Activated naive CD8-positive, alpha-beta T cell (primary cell): ENCODE results near the gene PML.
"Not testable (repeated sequence)": the region's sequence is repeated elsewhere in the genome, so short reads cannot be mapped to it uniquely, and the experiment has no call there.

Experiments
- H3K27ac Mint-ChIP-seq: one replicate; pipeline ENCODE4 v1.8.0; 2021; ENCODE audit warnings: mixed read lengths
- H3K27me3 Mint-ChIP-seq: one replicate; pipeline ENCODE4 v1.8.0; 2021; ENCODE audit warnings: mixed read lengths
- H3K36me3 Mint-ChIP-seq: one replicate; pipeline ENCODE4 v1.8.0; 2021; ENCODE audit warnings: mixed read lengths
- H3K4me1 Mint-ChIP-seq: one replicate; pipeline ENCODE4 v1.8.0; 2021; ENCODE audit warnings: low read depth, mixed read lengths
- H3K4me3 Mint-ChIP-seq: one replicate; pipeline ENCODE4 v1.8.0; 2021; ENCODE audit warnings: mild to moderate bottlenecking, mixed read lengths
- H3K9me3 Mint-ChIP-seq: one replicate; pipeline ENCODE4 v1.8.0; 2021; ENCODE audit warnings: low read depth, mixed read lengths

PML gene

GRCh38 chr15:73969151-73969759, 25.3 kb upstream of the PML start:
- Mint-ChIP-seq H3K9me3 (no peaks in the 10 kb centered on the region), H3K4me3 (no peak overlapping the region), H3K27me3 (no peaks in the 10 kb centered on the region), H3K36me3 (no peaks in the 10 kb centered on the region), H3K4me1 (peaks cover 29% of the 10 kb centered on the region), H3K27ac (no peak overlapping the region)

- peaks cover 26% of the 10 kb centered on the region for H3K4me1 Mint-ChIP-seq
- no peaks in the 10 kb centered on the region for H3K9me3 Mint-ChIP-seq
- no peak overlapping the region for H3K27ac Mint-ChIP-seq
- peaks cover 2% of the 10 kb centered on the region for H3K27me3 Mint-ChIP-seq
- no peak overlapping the region for H3K4me3 Mint-ChIP-seq
- no peaks in the 10 kb centered on the region for H3K36me3 Mint-ChIP-seq
Measured at GRCh38 chr15:73972984-73973682, 21.4 kb upstream of the PML start.

GRCh38 chr15:73973683-73974200, 20.8 kb upstream of the PML start:
- not testable (repeated sequence) for H3K27ac Mint-ChIP-seq, H3K27me3 Mint-ChIP-seq, H3K4me3 Mint-ChIP-seq, H3K36me3 Mint-ChIP-seq, H3K9me3 Mint-ChIP-seq
- H3K4me1 Mint-ChIP-seq, result peaks cover 26% of the 10 kb centered on the region

- peak overlapping the region; percentile 8 for H3K4me3 Mint-ChIP-seq
- H3K27ac Mint-ChIP-seq, result peak overlapping the region; percentile 36
- peaks cover 33% of the 10 kb centered on the region for H3K4me1 Mint-ChIP-seq
- not testable (repeated sequence) for H3K36me3 Mint-ChIP-seq, H3K9me3 Mint-ChIP-seq, H3K27me3 Mint-ChIP-seq
Measured at GRCh38 chr15:73975440-73976125, 18.9 kb upstream of the PML start.

GRCh38 chr15:73978896-73979295, 15.6 kb upstream of the PML start:
- H3K4me1 Mint-ChIP-seq, result peaks cover 52% of the 10 kb centered on the region
- H3K36me3 Mint-ChIP-seq, result no peaks in the 10 kb centered on the region
- no peaks in the 10 kb centered on the region for H3K9me3 Mint-ChIP-seq
- H3K4me3 Mint-ChIP-seq, result no peak overlapping the region
- peaks cover 2% of the 10 kb centered on the region for H3K27me3 Mint-ChIP-seq
- H3K27ac Mint-ChIP-seq, result no peak overlapping the region

- Mint-ChIP-seq H3K27me3 (peaks cover 2% of the 10 kb centered on the region), H3K4me3 (no peak overlapping the region), H3K27ac (no peak overlapping the region), H3K4me1 (peaks cover 54% of the 10 kb centered on the region), H3K36me3 (peaks cover 2% of the 10 kb centered on the region), H3K9me3 (no peaks in the 10 kb centered on the region)
Measured at GRCh38 chr15:73979636-73980035, 14.9 kb upstream of the PML start.

- Mint-ChIP-seq H3K4me3 (peak overlapping the region; percentile 78), H3K27me3 (no peaks in the 10 kb centered on the region), H3K4me1 (peaks cover 49% of the 10 kb centered on the region), H3K9me3 (no peaks in the 10 kb centered on the region), H3K36me3 (peaks cover 4% of the 10 kb centered on the region), H3K27ac (peak overlapping the region; percentile 89)
Measured at GRCh38 chr15:73981761-73982221, 12.7 kb upstream of the PML start.

- Mint-ChIP-seq H3K27ac (peak overlapping the region; percentile 89), H3K4me3 (peak overlapping the region; percentile 78), H3K4me1 (peaks cover 54% of the 10 kb centered on the region), H3K9me3 (no peaks in the 10 kb centered on the region), H3K27me3 (no peaks in the 10 kb centered on the region), H3K36me3 (peaks cover 6% of the 10 kb centered on the region)
Measured at GRCh38 chr15:73982222-73982962, 12.1 kb upstream of the PML start.

GRCh38 chr15:73983211-73983727, 11.2 kb upstream of the PML start:
- Mint-ChIP-seq H3K4me3 (no peak overlapping the region), H3K27ac (peak overlapping the region; percentile 16), H3K9me3 (no peaks in the 10 kb centered on the region), H3K36me3 (peaks cover 6% of the 10 kb centered on the region), H3K27me3 (no peaks in the 10 kb centered on the region), H3K4me1 (peaks cover 55% of the 10 kb centered on the region)

GRCh38 chr15:73983773-73984172, 10.7 kb upstream of the PML start:
- Mint-ChIP-seq H3K36me3 (peaks cover 6% of the 10 kb centered on the region), H3K4me3 (no peak overlapping the region), H3K9me3 (no peaks in the 10 kb centered on the region), H3K27ac (peak overlapping the region; percentile 35), H3K4me1 (peaks cover 55% of the 10 kb centered on the region), H3K27me3 (no peaks in the 10 kb centered on the region)

GRCh38 chr15:73984208-73984979, 10.1 kb upstream of the PML start:
- Mint-ChIP-seq H3K4me1 (peaks cover 52% of the 10 kb centered on the region), H3K36me3 (peaks cover 6% of the 10 kb centered on the region), H3K4me3 (no peak overlapping the region), H3K27me3 (no peaks in the 10 kb centered on the region), H3K27ac (peak overlapping the region; percentile 41), H3K9me3 (no peaks in the 10 kb centered on the region)

GRCh38 chr15:73985101-73985873, 9.2 kb upstream of the PML start:
- Mint-ChIP-seq H3K9me3 (no peaks in the 10 kb centered on the region), H3K4me1 (peaks cover 52% of the 10 kb centered on the region), H3K4me3 (no peak overlapping the region), H3K27me3 (no peaks in the 10 kb centered on the region), H3K36me3 (peaks cover 6% of the 10 kb centered on the region), H3K27ac (peak overlapping the region; percentile 41)

- Mint-ChIP-seq H3K36me3 (peaks cover 6% of the 10 kb centered on the region), H3K27ac (no peak overlapping the region), H3K4me1 (peaks cover 45% of the 10 kb centered on the region), H3K4me3 (no peak overlapping the region), H3K27me3 (no peaks in the 10 kb centered on the region), H3K9me3 (no peaks in the 10 kb centered on the region)
Measured at GRCh38 chr15:73986055-73986775, 8.3 kb upstream of the PML start.
